GM10248 (cell line): Measurements from ENCODE around the gene NPIPB13.
"Not testable (repeated sequence)": the region's sequence is repeated elsewhere in the genome, so short reads cannot be mapped to it uniquely, and the experiment has no call there.

Source experiments
- CTCF ChIA-PET: fragments of 300-600 bp; sonication (Branson Sonifier 250); formaldehyde crosslinking; extraction: SDS; loops from one replicate; lab custom pipeline; 2021; ENCODE audit warnings: antibody characterized with exemption; lab: Yijun Ruan, JAX
- POLR2A ChIA-PET: fragments of 350-650 bp; sonication (Branson Sonifier 250); formaldehyde crosslinking; extraction: SDS; loops from one replicate; lab custom pipeline; 2020; ENCODE audit warnings: antibody characterized with exemption; lab: Yijun Ruan, JAX
- DNase-seq: peaks from one replicate; pipeline ENCODE4 v3.0.0; 2012; ENCODE audit errors: extremely low spot score

Gene NPIPB13

DNA sequence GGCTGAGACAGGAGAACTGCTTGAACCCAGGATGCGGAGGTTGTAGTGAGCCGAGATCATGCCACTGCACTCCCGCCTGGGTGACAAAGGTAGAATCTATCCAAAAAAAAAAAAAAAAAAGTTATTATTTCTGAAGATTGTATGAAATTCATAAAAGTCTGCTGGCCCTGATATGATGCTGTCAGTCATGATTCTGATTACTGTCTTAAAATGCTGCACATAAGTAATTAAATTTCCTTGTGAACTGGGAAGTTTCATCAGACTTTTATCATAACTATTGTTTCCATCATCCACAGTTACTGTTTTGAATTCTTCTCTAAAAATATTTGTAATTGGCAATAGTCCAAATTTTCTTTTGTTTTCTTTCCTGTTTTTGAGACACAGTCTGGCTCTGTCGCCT, at the start of gene NPIPB13:
NPIPB13 (minus strand) TSS at position 101 of the 400 bp plus-strand sequence. CDS start 2,906 bp downstream, outside the sequence.
- CTCF ChIA-PET, POLR2A ChIA-PET, DNase-seq: not testable (repeated sequence)

DNA sequence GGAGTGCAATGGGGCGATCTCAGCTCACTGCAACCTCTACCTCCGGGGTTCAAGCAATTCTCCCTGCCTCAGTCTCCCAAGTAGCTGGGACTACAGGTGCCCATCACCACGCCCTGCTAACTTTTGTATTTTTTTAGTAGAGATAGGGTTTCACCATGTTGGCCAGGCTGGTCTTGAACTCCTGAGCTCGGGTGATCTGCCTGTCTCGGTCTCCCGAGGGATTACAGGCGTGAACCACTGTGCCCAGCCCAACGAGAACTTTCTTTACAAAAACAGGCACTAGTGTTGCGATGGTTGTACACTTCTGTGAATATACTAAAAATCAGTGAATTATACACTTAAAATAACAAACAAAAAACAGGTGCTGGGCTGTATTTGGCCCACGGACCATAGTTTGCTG, 34.1 kb upstream of the NPIPB13 start:
- POLR2A ChIA-PET, CTCF ChIA-PET, DNase-seq: not testable (repeated sequence)

DNA sequence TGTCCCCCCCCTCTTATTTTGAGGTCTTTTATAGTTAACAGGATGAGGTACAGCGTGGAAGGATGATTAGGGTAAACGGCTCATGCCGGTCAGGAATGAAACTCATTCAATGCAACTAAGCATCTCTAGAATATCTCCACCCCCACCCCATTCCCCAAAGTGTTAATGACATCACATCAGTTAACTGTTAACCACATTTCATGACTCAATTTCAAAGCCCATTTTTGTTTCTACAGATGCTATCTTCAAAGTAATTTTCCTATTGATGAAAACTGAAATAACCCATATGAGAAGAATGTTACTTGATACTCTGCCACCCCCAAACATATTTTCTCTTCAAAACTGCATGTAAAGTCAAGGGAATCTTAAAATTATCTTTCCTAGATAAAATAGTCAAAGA, 30.2 kb upstream of the NPIPB13 start:
- DNase-seq, CTCF ChIA-PET, POLR2A ChIA-PET: not testable (repeated sequence)

DNA sequence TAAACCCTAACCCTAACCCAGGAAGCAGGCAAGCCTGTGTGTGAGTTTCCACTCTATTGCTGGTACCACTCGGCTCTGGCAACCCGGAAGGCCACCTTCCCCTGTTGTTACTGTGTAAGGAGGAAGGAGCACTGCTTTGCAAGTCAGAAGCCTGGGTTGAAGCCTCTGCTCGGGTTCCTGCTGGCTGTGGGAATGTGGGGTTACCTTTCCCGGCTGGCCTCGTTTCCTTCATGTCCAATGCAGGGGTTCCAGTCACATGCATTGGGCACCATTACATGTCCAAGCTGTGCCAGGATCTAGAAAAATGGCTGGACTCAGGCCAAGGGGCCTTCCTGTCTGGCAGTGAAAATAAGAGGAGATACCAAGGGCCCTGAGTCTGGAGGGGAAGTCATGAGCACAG, 31.2 kb downstream of the NPIPB13 start:
- POLR2A ChIA-PET, DNase-seq, CTCF ChIA-PET: not testable (repeated sequence)

DNA sequence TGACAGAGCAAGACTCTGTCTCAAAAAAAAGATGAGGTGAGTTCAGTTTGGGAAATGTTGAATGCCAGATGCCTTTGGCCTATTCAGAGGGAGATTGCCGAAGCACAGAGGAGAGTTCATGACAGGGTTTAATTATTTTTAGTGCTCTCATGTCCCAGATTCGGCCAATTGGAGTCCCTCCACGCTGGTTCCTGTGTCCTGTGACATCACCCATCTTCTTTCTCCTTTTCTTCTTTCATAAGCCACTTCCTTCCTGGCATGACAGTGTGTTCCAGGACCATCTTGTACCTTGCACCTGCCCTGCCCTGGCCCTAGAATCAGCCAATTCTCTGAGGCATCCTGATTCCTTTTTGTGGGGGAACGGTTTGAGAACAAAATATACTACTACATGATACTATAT, 36.9 kb downstream of the NPIPB13 start:
- DNase-seq, CTCF ChIA-PET, POLR2A ChIA-PET: not testable (repeated sequence)

DNA sequence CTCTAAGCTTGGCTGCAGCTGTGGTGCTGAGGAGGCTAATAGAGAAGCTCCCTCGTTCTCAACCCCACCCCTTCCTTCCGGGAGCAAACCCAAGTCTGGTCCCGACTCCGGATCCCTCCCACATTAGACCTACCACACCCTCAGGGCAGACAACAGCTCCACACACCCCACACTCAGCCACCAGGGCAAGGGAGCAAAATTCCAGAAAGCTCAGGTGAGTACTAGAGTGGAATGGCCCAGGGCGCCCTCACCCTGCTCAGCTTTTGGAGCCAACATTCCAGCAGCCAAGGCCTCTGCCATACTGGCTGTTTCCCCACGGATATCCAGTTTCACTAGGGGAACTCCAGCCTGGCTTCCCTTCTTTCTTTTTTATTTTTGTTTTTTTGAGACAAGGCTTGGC, 39.2 kb downstream of the NPIPB13 start:
- CTCF ChIA-PET, POLR2A ChIA-PET, DNase-seq: not testable (repeated sequence)

DNA sequence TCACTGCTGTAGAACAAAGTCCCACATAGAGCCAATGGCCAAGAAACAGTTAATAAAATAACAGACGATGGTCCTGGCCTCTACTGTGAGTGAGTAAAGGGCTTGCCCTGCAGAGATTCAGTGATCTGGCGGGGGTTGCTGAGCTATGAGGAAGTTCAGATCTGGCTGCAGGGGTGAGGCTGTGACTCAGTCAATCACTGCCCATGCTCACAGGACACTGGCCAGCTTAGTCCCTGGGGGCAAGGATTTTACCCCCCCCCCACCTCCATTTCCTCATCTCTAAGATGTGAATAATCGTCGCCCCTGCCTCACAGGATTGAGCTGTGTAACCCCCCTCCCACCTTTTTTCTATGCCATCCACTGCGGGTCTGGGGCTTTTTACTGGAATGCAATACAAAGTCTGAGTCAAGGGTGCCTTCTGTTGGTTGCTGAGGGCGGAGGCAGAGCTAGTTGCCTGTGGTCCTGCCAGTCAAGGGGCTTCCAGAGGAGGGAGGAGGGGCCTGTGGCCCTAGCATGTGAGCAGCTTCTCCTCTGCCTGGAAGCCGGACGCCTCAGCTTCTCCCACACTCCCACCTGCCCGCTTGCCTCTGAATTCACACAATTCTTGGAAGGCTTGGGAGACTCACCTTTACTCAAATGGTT, 41.1 kb downstream of the NPIPB13 start:
- DNase-seq, POLR2A ChIA-PET, CTCF ChIA-PET: not testable (repeated sequence)

DNA sequence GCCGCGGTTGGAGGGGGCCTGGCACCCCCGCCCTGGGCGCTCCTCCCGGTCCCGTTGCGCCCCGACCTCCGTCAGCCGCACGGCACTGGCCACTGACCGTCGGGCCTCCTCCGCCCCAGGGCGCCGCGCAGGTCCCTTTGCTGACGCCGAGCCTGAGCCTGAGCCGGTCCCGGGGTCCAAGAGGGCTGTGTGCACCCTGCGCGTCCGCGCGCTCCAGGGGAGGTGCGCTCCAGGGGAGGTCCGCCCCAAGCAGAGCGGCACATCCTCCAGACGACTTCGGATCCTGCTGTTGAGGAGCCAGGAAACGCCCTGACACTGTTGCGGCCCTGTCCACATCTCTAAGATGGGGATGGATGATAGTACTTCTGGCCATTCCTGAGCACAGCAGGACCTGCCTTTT, 42.0 kb downstream of the NPIPB13 start:
- DNase-seq, POLR2A ChIA-PET, CTCF ChIA-PET: not testable (repeated sequence)

DNA sequence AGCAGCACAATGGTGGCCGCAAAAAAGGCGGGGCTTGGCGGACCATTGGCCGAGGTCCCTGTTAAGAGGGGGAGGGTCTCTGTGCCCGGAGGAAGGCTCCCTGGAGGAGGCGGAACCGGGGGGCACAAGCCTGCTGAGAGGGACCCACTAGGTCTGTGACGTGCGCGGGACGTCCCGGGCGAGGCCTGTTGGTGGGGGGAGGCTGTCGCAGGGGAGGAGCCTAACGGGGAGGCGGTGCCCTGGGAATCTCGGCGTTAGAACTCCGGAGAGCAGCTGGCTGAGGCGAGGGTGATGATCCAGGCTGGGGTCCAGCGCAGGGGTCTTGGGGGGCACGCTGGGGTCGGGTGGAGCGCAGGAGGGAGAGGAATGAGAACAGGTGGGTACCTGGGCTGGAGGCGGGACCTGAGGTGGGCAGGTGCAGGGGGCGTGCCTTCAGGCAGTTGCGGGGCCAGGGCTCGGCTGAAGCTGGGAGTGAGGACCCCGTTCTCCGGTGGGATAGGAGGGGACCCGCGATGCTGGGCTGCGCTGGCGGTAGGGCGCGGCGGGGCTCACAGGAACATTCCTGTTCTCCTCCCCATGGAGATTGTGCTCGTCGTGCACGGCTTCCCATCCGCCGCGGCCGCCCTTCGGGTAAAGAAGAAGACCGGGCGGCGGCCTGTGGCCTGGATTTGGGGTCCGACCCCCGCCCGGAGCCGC, 42.6 kb downstream of the NPIPB13 start:
- DNase-seq, CTCF ChIA-PET, POLR2A ChIA-PET: not testable (repeated sequence)

DNA sequence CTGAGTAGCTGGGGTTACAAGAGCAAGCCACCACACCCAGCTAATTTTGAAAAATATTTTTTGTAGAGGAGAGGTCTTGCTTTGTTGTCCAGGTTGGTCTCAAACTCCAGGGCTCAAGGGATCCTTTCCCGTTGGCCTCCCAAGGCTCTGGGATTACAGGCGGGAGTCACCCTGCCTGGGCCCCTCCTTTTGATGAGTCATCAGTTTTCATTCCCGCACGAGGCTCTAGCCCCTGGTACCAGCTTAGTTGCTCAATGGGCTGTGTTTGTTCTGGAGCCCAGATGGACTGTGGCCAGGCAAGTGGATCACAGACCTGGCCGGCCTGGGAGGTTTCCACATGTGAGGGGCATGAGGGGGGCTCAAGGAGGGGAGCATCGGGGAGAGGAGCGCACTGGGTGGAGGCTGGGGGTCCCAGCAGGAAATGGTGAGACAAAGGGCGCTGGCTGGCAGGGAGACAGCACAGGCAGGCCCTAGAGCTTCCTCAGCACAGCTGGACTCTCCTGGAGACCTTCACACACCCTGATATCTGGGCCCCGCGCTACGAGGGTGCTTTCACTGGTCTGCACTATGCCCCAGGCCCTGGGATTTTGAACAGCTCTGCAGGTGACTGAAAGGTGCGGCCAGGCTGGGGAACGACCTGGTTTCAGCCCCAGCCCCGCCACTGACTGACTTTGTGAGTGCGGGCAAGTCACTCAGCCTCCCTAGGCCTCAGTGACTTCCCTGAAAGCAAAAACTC, 48.5 kb downstream of the NPIPB13 start:
- DNase-seq, CTCF ChIA-PET, POLR2A ChIA-PET: not testable (repeated sequence)

DNA sequence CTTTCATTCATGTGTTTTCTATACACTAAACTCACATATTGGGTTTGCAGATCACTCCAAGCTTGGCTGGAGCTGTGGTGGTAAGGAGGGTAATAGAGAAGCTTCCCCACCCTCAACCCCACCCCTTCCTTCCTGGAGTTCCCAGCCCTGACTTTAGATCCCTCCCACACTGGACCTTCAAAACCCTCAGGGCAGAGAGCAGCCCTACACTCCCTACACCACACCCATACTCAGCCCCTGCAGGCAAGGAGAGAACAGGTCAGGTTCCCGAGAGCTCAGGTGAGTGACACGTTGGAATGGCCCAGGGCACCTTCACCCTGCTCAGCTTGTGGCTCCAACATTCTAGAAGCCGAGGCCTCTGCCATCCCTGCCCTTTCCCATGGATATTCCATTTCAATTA, 49.2 kb downstream of the NPIPB13 start, which contains the start of gene SULT1A3:
SULT1A3 (plus strand) TSS at position 207 of the 400 bp plus-strand sequence. CDS start 1,474 bp downstream, outside the sequence.
- CTCF ChIA-PET, DNase-seq, POLR2A ChIA-PET: not testable (repeated sequence)
